Right lobe of liver (tissue), 6 donors: ENCODE measurements around the gene HS3ST6. TPM values are rescaled to one million over a fixed set of nuclear protein-coding genes. Genes with fewer than 3 reads are reported as not detected.
A peak's percentile ranks its signal among the peaks of the same experiment; 100 is the strongest.
"Not testable (repeated sequence)": the region's sequence is repeated elsewhere in the genome, so short reads cannot be mapped to it uniquely, and the experiment has no call there.

Source experiments
- ATAC-seq, 4 donors: fragments of 200-7000 bp; cut with Tn5 transposase; one replicate each; pipeline ENCODE4 v1.9.1; 2020; ENCODE audit warnings: mild to moderate bottlenecking in 4 of 4, moderate library complexity in 4 of 4
- DNase-seq, 3 donors: peaks; one replicate each; pipeline ENCODE4 v3.0.0-alpha.2; 2020
- H3K27ac ChIP-seq, 3 donors: fragments of 200-600 bp; one replicate each; pipeline ENCODE4 v1.8.0; 2022
- H3K27me3 ChIP-seq, 2 donors: fragments of 200-600 bp; one replicate each; pipeline ENCODE4 v1.8.0; 2022
- H3K36me3 ChIP-seq, 4 donors: fragments of 200-600 bp; sonication (generic) in 1 of 4; one replicate each; pipeline versions ENCODE4 v1.5.1 to v1.8.0; 2017 to 2022; ENCODE audit warnings: control low read depth in 1 of 4
- H3K4me1 ChIP-seq, 4 donors: fragments of 200-600 bp; sonication (generic) in 1 of 4; one replicate each; pipeline versions ENCODE4 v1.5.1 to v1.8.0; 2017 to 2022; ENCODE audit warnings: control low read depth in 1 of 4
- H3K4me3 ChIP-seq, 3 donors: fragments of 200-600 bp; one replicate each; pipeline ENCODE4 v1.8.0; 2022
- H3K9me3 ChIP-seq, 4 donors: fragments of 200-600 bp; sonication (generic) in 1 of 4; one replicate each; pipeline versions ENCODE4 v1.5.1 to v1.8.0; 2017 to 2022; ENCODE audit warnings: control low read depth in 1 of 4
- POLR2A ChIP-seq: fragments of 450-650 bp; IDR thresholded peaks from one replicate; pipeline ENCODE4 v1.6.1; 2017; ENCODE audit warnings: antibody characterized with exemption, mild to moderate bottlenecking
- WGBS: methylation state at CpG from one replicate; pipeline ENCODE4 v1.1.6; 2018; ENCODE audit warnings: low coverage, low lambda C conversion rate; ENCODE audit not compliant: insufficient coverage; ENCODE audit errors: missing lambda C conversion rate; 5-methylcytosine and 5-hydroxymethylcytosine counted together
- intact Hi-C, 2 donors: fragments of 100-400 bp; cut with DNase I; formaldehyde crosslinking; loops; one replicate each; pipeline versions ENCODE4 v1.11.2 to v1.14.1; 2022
- total RNA-seq, 6 experiments: library from RNA; depleted of rRNA in 2 of 6; stranded (reverse); fragments of >200 nt in 2 of 6; fragmentation: NEBNext Ultra II Directional in 3 of 6; extraction: Animal tissue kit (Norgen Biotek cat#: 25700) in 3 of 6; gene quantifications; one replicate each; pipeline versions ENCODE4 v1.1.0 to v1.2.4, GENCODE V29; 2016 to 2023
- TF ChIP-seq, protein P1 (sequence below), 4 donors: fragments of 200-600 bp in 3 of 4; fragments of 450-650 bp in 1 of 4; IDR thresholded peaks; one replicate each; pipeline versions ENCODE4 v1.5.1 to v1.8.0; 2016 to 2022; ENCODE audit warnings: antibody characterized with exemption in 4 of 4, mild to moderate bottlenecking in 2 of 4
- donor health status: DM: no; HTN: yes; CAD: no.
- donor health status: DM: no; HTN: no; CAD: no.
- donor health status: DM: no; HTN: no; CAD: no.
- donor health status: DM: no; HTN: yes; CAD: no.
- donor health status: DM: no; HTN: yes; CAD: no.

Gene HS3ST6
- total RNA-seq, 6 experiments from 2014 or later: not detected

DNA sequence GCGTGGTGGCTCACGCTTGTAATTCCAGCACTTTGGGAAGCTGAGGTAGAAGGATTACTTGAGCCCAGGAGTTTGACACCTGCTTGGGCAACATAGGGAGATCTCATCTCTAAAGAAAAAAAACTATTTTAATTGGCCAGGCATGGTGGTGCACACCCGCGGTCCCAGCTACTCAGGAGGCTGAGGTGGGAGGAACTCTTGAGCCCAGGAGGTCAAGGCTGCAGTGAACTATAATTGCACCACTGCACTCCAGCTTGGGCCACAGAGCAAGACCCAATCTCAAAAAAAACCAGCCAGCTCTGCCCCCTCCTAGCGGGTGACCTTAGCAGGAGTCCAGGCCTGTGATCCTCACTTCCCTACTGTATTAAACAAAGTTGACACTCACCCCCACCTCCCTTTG is 5.9 kb upstream of the HS3ST6 start:
- no peaks in the 10 kb centered on the region for H3K27me3 ChIP-seq
- no peak overlapping the region for H3K4me3 ChIP-seq
- no peaks in the 10 kb centered on the region for H3K9me3 ChIP-seq
- no peaks in the 10 kb centered on the region for H3K36me3 ChIP-seq
- DNase-seq (no peak), ATAC-seq (no peak)
- intact Hi-C loops: no loop called here
- no CpG with 5 or more reads among the region's 5 CpGs for WGBS
- peaks cover 0 to 1% (median 0%) of the 10 kb centered on the region in 4 donors for H3K4me1 ChIP-seq
- no peak overlapping the region for H3K27ac ChIP-seq
- TF ChIP-seq POLR2A: no peak
- TF ChIP-seq, protein P1, sequence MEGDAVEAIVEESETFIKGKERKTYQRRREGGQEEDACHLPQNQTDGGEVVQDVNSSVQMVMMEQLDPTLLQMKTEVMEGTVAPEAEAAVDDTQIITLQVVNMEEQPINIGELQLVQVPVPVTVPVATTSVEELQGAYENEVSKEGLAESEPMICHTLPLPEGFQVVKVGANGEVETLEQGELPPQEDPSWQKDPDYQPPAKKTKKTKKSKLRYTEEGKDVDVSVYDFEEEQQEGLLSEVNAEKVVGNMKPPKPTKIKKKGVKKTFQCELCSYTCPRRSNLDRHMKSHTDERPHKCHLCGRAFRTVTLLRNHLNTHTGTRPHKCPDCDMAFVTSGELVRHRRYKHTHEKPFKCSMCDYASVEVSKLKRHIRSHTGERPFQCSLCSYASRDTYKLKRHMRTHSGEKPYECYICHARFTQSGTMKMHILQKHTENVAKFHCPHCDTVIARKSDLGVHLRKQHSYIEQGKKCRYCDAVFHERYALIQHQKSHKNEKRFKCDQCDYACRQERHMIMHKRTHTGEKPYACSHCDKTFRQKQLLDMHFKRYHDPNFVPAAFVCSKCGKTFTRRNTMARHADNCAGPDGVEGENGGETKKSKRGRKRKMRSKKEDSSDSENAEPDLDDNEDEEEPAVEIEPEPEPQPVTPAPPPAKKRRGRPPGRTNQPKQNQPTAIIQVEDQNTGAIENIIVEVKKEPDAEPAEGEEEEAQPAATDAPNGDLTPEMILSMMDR (IDR thresholded peaks at IDR 0.05): no peak

DNA sequence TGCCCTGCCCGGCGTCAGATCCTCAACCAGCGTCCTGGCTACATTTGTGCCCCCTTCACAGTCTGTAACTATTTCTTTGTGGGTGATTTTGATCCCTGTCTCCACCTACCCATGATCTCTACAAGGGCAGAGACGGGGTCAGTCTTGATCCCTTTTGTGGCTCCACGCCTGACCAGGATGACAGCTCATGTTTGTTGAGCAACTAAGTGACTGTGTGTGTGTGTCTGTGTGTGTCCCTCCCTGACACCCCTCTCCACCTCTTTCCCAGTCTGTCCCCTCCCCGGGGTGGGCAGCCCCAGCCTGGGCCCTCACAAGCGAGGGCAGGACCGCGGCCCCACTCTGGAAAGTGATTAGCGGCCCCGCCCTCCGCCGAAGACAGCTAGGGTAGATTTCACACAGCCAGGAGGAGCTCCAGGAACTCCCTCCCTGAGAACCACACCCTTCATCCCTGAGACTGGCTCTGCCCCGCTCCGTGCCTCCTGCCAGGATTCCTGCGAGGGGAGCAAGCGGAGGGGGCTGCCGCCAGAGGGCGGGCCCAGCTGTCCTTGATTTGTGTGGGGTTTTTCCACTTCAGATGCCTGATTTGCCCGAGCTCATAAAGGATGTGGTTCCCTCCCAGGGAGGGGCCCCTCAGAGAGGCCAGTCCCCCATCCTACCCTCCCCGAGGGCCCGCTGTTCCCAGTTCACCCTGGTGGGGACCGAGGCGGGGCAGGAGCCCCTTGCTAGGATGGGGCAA is 5.3 kb upstream of the HS3ST6 start:
- Histone ChIP-seq H3K4me3 (no peak overlapping the region), H3K4me1 (no peaks in the 10 kb centered on the region), H3K36me3 (no peaks in the 10 kb centered on the region), H3K27ac (no peak overlapping the region), H3K9me3 (no peaks in the 10 kb centered on the region), H3K27me3 (no peaks in the 10 kb centered on the region)
- WGBS: 40% methylated on average over 10 of the region's 24 CpGs
- DNase-seq (no peak), ATAC-seq (no peak)
- TF ChIP-seq POLR2A: no peak
- TF ChIP-seq, protein P1 (IDR thresholded peaks at IDR 0.05): no peak
- intact Hi-C loops: no loop called here

DNA sequence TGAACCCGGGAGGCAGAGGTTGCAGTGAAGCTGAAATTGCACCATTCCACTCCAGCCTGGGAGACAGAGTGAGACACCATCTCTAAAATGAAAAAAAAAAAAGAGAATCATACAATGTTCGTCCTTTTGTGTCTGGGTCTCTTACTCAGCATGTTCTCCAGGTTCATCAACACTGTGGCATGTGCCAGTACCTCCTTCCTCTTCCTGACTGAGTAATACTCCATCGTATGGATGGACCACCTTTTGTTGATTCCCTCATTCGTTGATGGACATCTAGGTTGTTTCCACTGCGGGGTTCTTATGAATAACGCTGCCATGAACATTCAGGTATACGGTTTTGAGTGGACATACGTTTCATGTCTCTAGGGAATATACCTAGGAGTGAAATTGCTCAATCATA is 4.1 kb upstream of the HS3ST6 start:
- no peak overlapping the region for H3K4me3 ChIP-seq
- TF ChIP-seq POLR2A: no peak
- TF ChIP-seq, protein P1 (IDR thresholded peaks at IDR 0.05): no peak
- no peaks in the 10 kb centered on the region for H3K36me3 ChIP-seq
- no peak for DNase-seq
- H3K27ac ChIP-seq: no peak overlapping the region
- H3K9me3 ChIP-seq: no peaks in the 10 kb centered on the region
- H3K4me1 ChIP-seq: no peaks in the 10 kb centered on the region
- H3K27me3 ChIP-seq: peaks cover 0 to 4% of the 10 kb centered on the region in 2 donors
- intact Hi-C loops: no loop called here
- no peak for ATAC-seq
- WGBS: 52% methylated on average over 8 of the region's 8 CpGs

DNA sequence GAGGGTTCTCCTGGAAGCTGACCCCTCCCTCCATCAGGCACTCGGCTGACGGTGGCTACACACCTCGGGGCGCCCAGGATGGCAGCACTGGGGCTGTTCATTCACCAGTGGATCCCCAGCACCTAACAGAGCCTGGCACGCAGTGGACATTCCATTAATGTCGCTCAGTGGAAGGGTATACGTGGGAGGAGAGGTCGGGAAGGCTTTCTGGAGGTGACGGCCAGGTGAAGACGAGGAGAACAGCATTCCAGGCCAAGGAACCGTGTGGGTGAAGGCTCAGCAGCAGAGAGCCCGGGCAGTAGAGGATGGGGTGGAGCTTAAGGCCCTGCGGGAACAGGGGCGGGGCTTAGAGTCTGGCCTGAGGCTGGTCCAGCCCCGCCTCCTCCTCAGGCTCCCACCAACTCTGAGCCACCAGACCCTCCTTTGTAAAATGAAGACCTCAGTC is 2.5 kb upstream of the HS3ST6 start:
- DNase-seq: no peak
- H3K36me3 ChIP-seq: no peaks in the 10 kb centered on the region
- H3K27ac ChIP-seq: no peak overlapping the region
- H3K4me3 ChIP-seq: no peak overlapping the region
- 16% methylated on average over 13 of the region's 15 CpGs for WGBS
- TF ChIP-seq, protein P1 (IDR thresholded peaks at IDR 0.05): no peak
- TF ChIP-seq POLR2A: no peak
- H3K9me3 ChIP-seq: no peaks in the 10 kb centered on the region
- ATAC-seq: peak; percentile 35 to 69 (median 48)
- H3K4me1 ChIP-seq: no peaks in the 10 kb centered on the region
- peaks cover 0 to 8% of the 10 kb centered on the region in 2 donors for H3K27me3 ChIP-seq
- intact Hi-C loops: no loop called here

DNA sequence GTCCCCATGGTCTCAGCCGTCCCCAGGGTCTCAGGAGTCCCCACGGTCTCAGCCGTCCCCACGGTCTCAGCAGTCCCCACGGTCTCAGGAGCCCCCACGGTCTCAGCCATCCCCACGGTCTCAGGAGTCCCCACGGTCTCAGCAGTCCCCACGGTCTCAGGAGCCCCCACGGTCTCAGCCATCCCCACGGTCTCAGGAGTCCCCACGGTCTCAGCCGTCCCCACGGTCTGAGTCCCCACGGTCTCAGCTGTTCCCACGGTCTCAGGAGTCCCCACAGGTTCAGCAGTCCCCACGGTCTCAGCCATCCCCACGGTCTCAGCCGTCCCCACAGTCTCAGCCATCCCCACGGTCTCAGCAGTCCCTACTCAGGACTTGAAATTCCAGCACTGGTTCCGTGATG is 1.9 kb upstream of the HS3ST6 start:
- ATAC-seq, H3K9me3 ChIP-seq, H3K4me3 ChIP-seq, H3K4me1 ChIP-seq, H3K27ac ChIP-seq, intact Hi-C loops, H3K36me3 ChIP-seq, H3K27me3 ChIP-seq, DNase-seq: not testable (repeated sequence)
- WGBS: 37% methylated on average over 9 of the region's 21 CpGs
